Sigmoid colon (tissue), 7 donors: ENCODE results near the gene DNASE2. TPM values are rescaled to one million over a fixed set of nuclear protein-coding genes. Genes with fewer than 3 reads are reported as not detected.

Experiments
- DNase-seq: peaks from one replicate; pipeline ENCODE4 v3.0.0-alpha.2; 2019
- H3K27ac ChIP-seq, 4 donors: fragments of 200-600 bp; sonication (generic); one replicate each; pipeline ENCODE4 v1.5.1; 2016 to 2019; ENCODE audit warnings: mild to moderate bottlenecking in 1 of 4
- H3K27me3 ChIP-seq, 3 donors: fragments of 200-600 bp; sonication (generic); one replicate each; pipeline ENCODE4 v1.5.1; 2019; ENCODE audit warnings: mild to moderate bottlenecking in 1 of 3
- H3K36me3 ChIP-seq, 4 donors: fragments of 200-600 bp; sonication (generic); one replicate each; pipeline ENCODE4 v1.5.1; 2016 to 2019
- H3K4me1 ChIP-seq, 4 donors: fragments of 200-600 bp; sonication (generic); one replicate each; pipeline ENCODE4 v1.5.1; 2017 to 2019
- H3K4me3 ChIP-seq, 4 donors: fragments of 200-600 bp; sonication (generic); one replicate each; pipeline ENCODE4 v1.5.1; 2017 to 2019; ENCODE audit warnings: mild to moderate bottlenecking in 2 of 4, moderate library complexity in 1 of 4
- H3K9me3 ChIP-seq, 4 donors: fragments of 200-600 bp in 3 of 4; sonication (generic) in 3 of 4; one replicate each; pipeline versions ENCODE4 v1.5.1 to v1.6.1; 2013 to 2019
- EP300 ChIP-seq, 4 donors: sonication (generic); formaldehyde crosslinking; IDR thresholded peaks; one replicate each; pipeline ENCODE4 v1.6.1; 2017; ENCODE audit warnings: antibody characterized with exemption in 4 of 4
- POLR2A ChIP-seq, 2 donors: fragments of 450-650 bp; IDR thresholded peaks; one replicate each; pipeline ENCODE4 v1.6.1; 2016; ENCODE audit warnings: antibody characterized with exemption in 2 of 2, mild to moderate bottlenecking in 2 of 2, moderate library complexity in 2 of 2
- POLR2AphosphoS5 ChIP-seq, 4 donors: sonication (generic); formaldehyde crosslinking; IDR thresholded peaks; one replicate each; pipeline ENCODE4 v1.6.1; 2017; ENCODE audit warnings: antibody characterized with exemption in 4 of 4
- WGBS, 2 donors: extraction: QIAGEN DNeasy Blood & Tissue Kit; methylation state at CpG; one replicate each; pipeline ENCODE4 v1.1.7; 2013; 5-methylcytosine and 5-hydroxymethylcytosine counted together
- intact Hi-C: fragments of 100-400 bp; cut with DNase I; formaldehyde crosslinking; loops from one replicate; pipeline ENCODE4 v1.15.1; 2023
- polyA plus RNA-seq, 3 donors: library from polyadenylated mRNA; stranded (reverse); fragments of 200-250 nt; gene quantifications; one replicate each; pipeline ENCODE4 v1.2.3, GENCODE V29; 2013
- small RNA-seq, 3 donors: library from RNA; depleted of rRNA; stranded (forward); fragments of <200 nt; gene quantifications; one replicate each; pipeline ENCODE3, GENCODE V24; 2016
- total RNA-seq, 4 donors: library from RNA; depleted of rRNA; stranded (reverse); fragments of >200 nt; gene quantifications; one replicate each; pipeline ENCODE4 v1.1.0, GENCODE V29; 2016
- TF ChIP-seq, protein P1 (sequence below), 4 experiments: fragments of 450-650 bp in 3 of 4; fragments of 200-600 bp in 1 of 4; IDR thresholded peaks; one replicate each; pipeline ENCODE4 v1.5.1; 2016 to 2019; ENCODE audit warnings: antibody characterized with exemption in 4 of 4, mild to moderate bottlenecking in 3 of 4, moderate library complexity in 2 of 4
- donor health status: healthy with polysubstance abuse.
- donor health status: Bipolar disorder and iron deficiency.
- donor health status: healthy.

Gene DNASE2
- total and polyA plus RNA-seq, 7 donors, result 11.4 to 45.4 (median 30.6) TPM

DNA sequence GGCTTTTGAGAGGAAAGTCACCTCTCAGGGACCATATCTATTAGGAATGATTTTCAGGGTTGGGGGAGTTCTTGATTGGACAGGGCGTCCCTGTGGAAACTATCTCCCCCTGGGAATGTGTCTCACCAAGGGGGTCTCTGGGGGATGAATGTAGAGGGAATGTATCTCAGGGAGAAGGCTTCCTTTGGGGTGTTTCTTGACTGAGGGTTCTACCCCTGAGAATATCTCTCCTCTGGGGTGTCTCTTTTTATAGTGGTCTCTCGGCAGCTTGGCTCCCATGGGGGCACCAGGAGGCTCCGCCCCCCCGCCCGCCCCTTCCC, 47.9 kb downstream of the DNASE2 start:
- intact Hi-C loops, result no loop called here
- Histone ChIP-seq H3K4me3 (peak overlapping the region in 3 of 4 donors; percentile 31 to 44 (median 43)), H3K27ac (no peak overlapping the region), H3K9me3 (no peaks in the 10 kb centered on the region), H3K36me3 (no peaks in the 10 kb centered on the region), H3K27me3 (peaks cover 75 to 100% (median 92%) of the 10 kb centered on the region in 3 donors), H3K4me1 (peaks cover 0 to 28% (median 21%) of the 10 kb centered on the region in 4 donors)
- 0 to 5% methylated on average over 5 of the region's 5 CpGs for WGBS, 2 donors
- no peak for DNase-seq
- TF ChIP-seq POLR2A (IDR thresholded peaks at IDR 0.05) (no peak), POLR2AphosphoS5 (IDR thresholded peaks at IDR 0.05) (no peak), EP300 (IDR thresholded peaks at IDR 0.05) (no peak)

DNA sequence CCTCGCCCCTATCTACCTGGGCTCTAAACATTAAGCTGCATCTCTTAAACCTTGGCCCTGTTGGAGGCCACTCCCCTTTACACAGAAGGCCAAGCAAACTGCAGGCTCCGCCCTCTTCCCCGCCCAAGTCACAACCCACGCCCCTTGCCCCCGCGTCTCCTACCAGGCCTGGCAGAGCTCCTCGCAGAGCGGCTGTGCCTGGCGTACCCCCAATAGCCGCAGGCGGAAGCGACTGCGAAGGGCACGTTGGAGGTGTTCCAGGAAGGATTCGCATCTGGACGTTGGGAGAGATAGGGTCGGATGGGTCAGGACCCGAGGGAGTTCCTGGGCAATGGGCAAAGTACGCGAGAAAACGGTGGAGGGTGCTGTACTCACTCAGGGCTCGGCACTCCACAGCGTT, 52.8 kb downstream of the DNASE2 start:
- Histone ChIP-seq H3K4me1 (peaks cover 0 to 17% (median 12%) of the 10 kb centered on the region in 4 donors), H3K36me3 (no peaks in the 10 kb centered on the region), H3K27me3 (peaks cover 47 to 100% (median 86%) of the 10 kb centered on the region in 3 donors), H3K4me3 (no peak overlapping the region), H3K9me3 (no peaks in the 10 kb centered on the region), H3K27ac (no peak overlapping the region)
- DNase-seq, result no peak
- intact Hi-C loops, result no loop called here
- 3 to 8% methylated on average over 23 of the region's 23 CpGs for WGBS, 2 donors
- TF ChIP-seq, protein P1, sequence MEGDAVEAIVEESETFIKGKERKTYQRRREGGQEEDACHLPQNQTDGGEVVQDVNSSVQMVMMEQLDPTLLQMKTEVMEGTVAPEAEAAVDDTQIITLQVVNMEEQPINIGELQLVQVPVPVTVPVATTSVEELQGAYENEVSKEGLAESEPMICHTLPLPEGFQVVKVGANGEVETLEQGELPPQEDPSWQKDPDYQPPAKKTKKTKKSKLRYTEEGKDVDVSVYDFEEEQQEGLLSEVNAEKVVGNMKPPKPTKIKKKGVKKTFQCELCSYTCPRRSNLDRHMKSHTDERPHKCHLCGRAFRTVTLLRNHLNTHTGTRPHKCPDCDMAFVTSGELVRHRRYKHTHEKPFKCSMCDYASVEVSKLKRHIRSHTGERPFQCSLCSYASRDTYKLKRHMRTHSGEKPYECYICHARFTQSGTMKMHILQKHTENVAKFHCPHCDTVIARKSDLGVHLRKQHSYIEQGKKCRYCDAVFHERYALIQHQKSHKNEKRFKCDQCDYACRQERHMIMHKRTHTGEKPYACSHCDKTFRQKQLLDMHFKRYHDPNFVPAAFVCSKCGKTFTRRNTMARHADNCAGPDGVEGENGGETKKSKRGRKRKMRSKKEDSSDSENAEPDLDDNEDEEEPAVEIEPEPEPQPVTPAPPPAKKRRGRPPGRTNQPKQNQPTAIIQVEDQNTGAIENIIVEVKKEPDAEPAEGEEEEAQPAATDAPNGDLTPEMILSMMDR (IDR thresholded peaks at IDR 0.05), result no peak
- TF ChIP-seq EP300 (IDR thresholded peaks at IDR 0.05), result no peak
- no peak for TF ChIP-seq POLR2AphosphoS5 (IDR thresholded peaks at IDR 0.05)
- TF ChIP-seq POLR2A (IDR thresholded peaks at IDR 0.05), result no peak

DNA sequence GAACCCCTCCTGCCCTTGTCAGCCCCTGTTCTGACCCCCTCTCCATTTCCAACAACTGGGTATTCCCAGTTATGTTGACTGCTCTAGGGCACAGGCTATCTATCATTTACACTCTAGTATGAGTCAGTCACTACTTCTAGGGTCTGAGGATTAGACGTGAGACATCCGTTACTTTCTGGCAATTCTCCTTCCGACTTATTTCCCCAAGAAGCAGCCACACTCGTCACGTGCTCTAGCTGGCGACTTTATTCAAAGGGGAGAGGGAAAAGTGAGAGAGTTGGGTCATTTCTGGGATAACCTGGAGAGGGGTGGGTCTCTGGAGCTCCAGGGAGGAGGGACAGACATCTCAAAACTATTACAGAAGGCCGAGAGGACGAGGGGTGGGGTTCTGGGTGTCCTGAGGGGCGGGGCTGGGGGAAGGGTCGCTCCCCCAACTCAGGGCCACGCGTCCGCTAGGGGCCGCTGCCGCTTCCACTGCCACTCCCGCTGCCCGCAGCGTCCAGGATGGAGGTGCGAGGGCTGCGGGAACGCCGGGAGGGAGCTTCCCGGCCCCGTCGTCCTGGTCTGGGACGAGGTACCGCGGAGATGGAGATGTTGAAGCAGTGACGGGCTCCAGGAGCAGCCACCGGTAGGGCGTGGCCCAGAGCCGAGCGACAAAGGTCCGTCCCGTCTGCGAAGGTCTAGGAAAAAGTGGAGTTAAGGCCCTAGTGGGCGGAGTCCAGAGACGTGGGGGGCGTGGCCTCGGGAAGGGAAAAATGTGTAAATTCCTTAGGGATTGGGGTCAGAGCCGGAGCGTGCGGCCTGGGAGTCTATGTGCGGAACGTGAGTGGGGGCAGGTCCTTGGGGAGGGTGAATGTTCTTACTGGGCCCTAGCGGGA, 55.8 kb downstream of the DNASE2 start:
- no peak for DNase-seq

More for the DNA sequence above, 55.8 kb downstream of the DNASE2 start:
- WGBS, 2 donors, result 7% methylated on average over 46 of the region's 46 CpGs
- Histone ChIP-seq H3K36me3 (no peaks in the 10 kb centered on the region), H3K27ac (no peak overlapping the region), H3K9me3 (no peaks in the 10 kb centered on the region), H3K27me3 (peaks cover 25 to 71% (median 59%) of the 10 kb centered on the region in 3 donors), H3K4me3 (no peak overlapping the region), H3K4me1 (peaks cover 0 to 9% (median 2%) of the 10 kb centered on the region in 4 donors)
- TF ChIP-seq EP300 (IDR thresholded peaks at IDR 0.05), result no peak
- intact Hi-C loops, result no loop called here

Small RNA genes within 50 kb of the gene (small RNA-seq; reads per million reads assigned to genes)
- gene MIR5695 (0 to 0.42 (median 0) reads per million in 3 donors), gene MIR6794 (0 reads per million in 3 donors)

Other genes starting within 250 kb of the DNASE2 start
- 10 to 100 TPM; 41.1 to 75.6 (median 63.8) TPM for gene MAN2B1, start 214.7 kb downstream of the DNASE2 start, total RNA-seq
- gene MAN2B1, start 214.7 kb downstream of the DNASE2 start, polyA plus RNA-seq, result 10 to 100 TPM; 26.4 to 68.1 (median 31.0) TPM
- gene WDR83, start 214.6 kb downstream of the DNASE2 start, total RNA-seq, result 10 to 100 TPM in 2 of 4 donors, 1 to 10 TPM in 2; 7.8 to 11.7 (median 10.0) TPM
- 10 to 100 TPM in 2 of 3 donors, 1 to 10 TPM in 1; 8.3 to 13.4 (median 12.6) TPM for gene WDR83, start 214.6 kb downstream of the DNASE2 start, polyA plus RNA-seq
- 100 to 1,000 TPM; 105 to 160 (median 136) TPM for gene DHPS, start 199.6 kb downstream of the DNASE2 start, total RNA-seq
- gene DHPS, start 199.6 kb downstream of the DNASE2 start, polyA plus RNA-seq, result 10 to 100 TPM; 60.3 to 74.1 (median 73.3) TPM
- gene GNG14, start 193.5 kb downstream of the DNASE2 start, total RNA-seq, result not detected
- gene GNG14, start 193.5 kb downstream of the DNASE2 start, polyA plus RNA-seq, result not detected
- 1 to 10 TPM; 3.6 to 6.4 (median 4.5) TPM for gene FBXW9, start 184.8 kb downstream of the DNASE2 start, total RNA-seq
- 10 to 100 TPM in 1 of 3 donors, 1 to 10 TPM in 2; 6.2 to 10.8 (median 7.8) TPM for gene FBXW9, start 184.8 kb downstream of the DNASE2 start, polyA plus RNA-seq
- 10 to 100 TPM; 54.2 to 92.2 (median 60.5) TPM for gene TNPO2, start 157.5 kb downstream of the DNASE2 start, total RNA-seq
- gene TNPO2, start 157.5 kb downstream of the DNASE2 start, polyA plus RNA-seq, result 10 to 100 TPM in 2 of 3 donors, 1 to 10 TPM in 1; 9.5 to 47.2 (median 12.0) TPM
- 100 to 1,000 TPM; 443 to 505 (median 475) TPM for gene TRIR, start 146.8 kb downstream of the DNASE2 start, total RNA-seq
- gene TRIR, start 146.8 kb downstream of the DNASE2 start, polyA plus RNA-seq, result 100 to 1,000 TPM; 261 to 324 (median 321) TPM
- gene GET3, start 144.0 kb downstream of the DNASE2 start, total RNA-seq, result 10 to 100 TPM; 34.6 to 59.4 (median 44.5) TPM
- gene GET3, start 144.0 kb downstream of the DNASE2 start, polyA plus RNA-seq, result 100 to 1,000 TPM in 1 of 3 donors, 10 to 100 TPM in 2; 85.8 to 121 (median 98.5) TPM
- under 1 TPM in 1 of 4 donors, not detected in 3; 0.36 TPM for gene BEST2, start 129.7 kb downstream of the DNASE2 start, total RNA-seq
- 10 to 100 TPM; 44.4 to 50.0 (median 45.8) TPM for gene BEST2, start 129.7 kb downstream of the DNASE2 start, polyA plus RNA-seq
- 10 to 100 TPM; 10.2 to 37.9 (median 12.7) TPM for gene HOOK2, start 105.9 kb downstream of the DNASE2 start, total RNA-seq
- gene HOOK2, start 105.9 kb downstream of the DNASE2 start, polyA plus RNA-seq, result 10 to 100 TPM; 36.0 to 80.4 (median 42.1) TPM
- gene JUNB, start 90.0 kb downstream of the DNASE2 start, total RNA-seq, result 1,000 to 10,000 TPM in 1 of 4 donors, 100 to 1,000 TPM in 3; 125 to 1,252 (median 504) TPM
- 100 to 1,000 TPM in 2 of 3 donors, 10 to 100 TPM in 1; 91.6 to 289 (median 249) TPM for gene JUNB, start 90.0 kb downstream of the DNASE2 start, polyA plus RNA-seq
- gene PRDX2, start 79.6 kb downstream of the DNASE2 start, total RNA-seq, result 100 to 1,000 TPM; 248 to 312 (median 264) TPM
- 100 to 1,000 TPM; 277 to 379 (median 284) TPM for gene PRDX2, start 79.6 kb downstream of the DNASE2 start, polyA plus RNA-seq
- gene THSD8, start 79.4 kb downstream of the DNASE2 start, total RNA-seq, result not detected
- 1 to 10 TPM in 2 of 3 donors, not detected in 1; 2.5 to 2.8 TPM for gene THSD8, start 79.4 kb downstream of the DNASE2 start, polyA plus RNA-seq
- gene RNASEH2A, start 74.9 kb downstream of the DNASE2 start, total RNA-seq, result 1 to 10 TPM; 1.9 to 3.7 (median 3.0) TPM
- gene RNASEH2A, start 74.9 kb downstream of the DNASE2 start, polyA plus RNA-seq, result 10 to 100 TPM in 1 of 3 donors, 1 to 10 TPM in 2; 6.2 to 22.1 (median 7.2) TPM
- 1 to 10 TPM in 1 of 4 donors, under 1 TPM in 1, not detected in 2; 0.82 to 1.8 TPM for gene RTBDN, start 46.9 kb downstream of the DNASE2 start, total RNA-seq
- under 1 TPM in 1 of 3 donors, not detected in 2; 0.83 TPM for gene RTBDN, start 46.9 kb downstream of the DNASE2 start, polyA plus RNA-seq
- gene MAST1, start 42.9 kb downstream of the DNASE2 start, total RNA-seq, result 1 to 10 TPM in 1 of 4 donors, under 1 TPM in 3; 0.49 to 3.3 (median 0.76) TPM
- 1 to 10 TPM; 1.2 to 2.6 (median 1.8) TPM for gene MAST1, start 42.9 kb downstream of the DNASE2 start, polyA plus RNA-seq
- not detected for gene KLF1, start 5.8 kb upstream of the DNASE2 start, total RNA-seq
- under 1 TPM in 1 of 3 donors, not detected in 2; 0.10 TPM for gene KLF1, start 5.8 kb upstream of the DNASE2 start, polyA plus RNA-seq
- gene GCDH, start 9.7 kb upstream of the DNASE2 start, total RNA-seq, result 10 to 100 TPM; 24.7 to 85.0 (median 34.8) TPM
- 10 to 100 TPM; 10.8 to 40.0 (median 21.3) TPM for gene GCDH, start 9.7 kb upstream of the DNASE2 start, polyA plus RNA-seq
- gene SYCE2, start 37.8 kb upstream of the DNASE2 start, total RNA-seq, result not detected
- under 1 TPM in 1 of 3 donors, not detected in 2; 0.17 TPM for gene SYCE2, start 37.8 kb upstream of the DNASE2 start, polyA plus RNA-seq
- 10 to 100 TPM; 21.4 to 33.3 (median 31.7) TPM for gene FARSA, start 52.3 kb upstream of the DNASE2 start, total RNA-seq
- gene FARSA, start 52.3 kb upstream of the DNASE2 start, polyA plus RNA-seq, result 10 to 100 TPM; 27.0 to 86.8 (median 29.1) TPM
- gene CALR, start 57.2 kb upstream of the DNASE2 start, total RNA-seq, result 100 to 1,000 TPM; 147 to 260 (median 208) TPM
- 100 to 1,000 TPM in 2 of 3 donors, 10 to 100 TPM in 1; 70.3 to 717 (median 168) TPM for gene CALR, start 57.2 kb upstream of the DNASE2 start, polyA plus RNA-seq
- 100 to 1,000 TPM in 3 of 4 donors, 10 to 100 TPM in 1; 98.8 to 133 (median 117) TPM for gene RAD23A, start 64.4 kb upstream of the DNASE2 start, total RNA-seq
- 10 to 100 TPM; 58.7 to 99.3 (median 70.9) TPM for gene RAD23A, start 64.4 kb upstream of the DNASE2 start, polyA plus RNA-seq
- gene GADD45GIP1, start 75.8 kb upstream of the DNASE2 start, total RNA-seq, result 10 to 100 TPM; 36.0 to 65.8 (median 53.5) TPM
- 10 to 100 TPM; 23.6 to 32.1 (median 28.2) TPM for gene GADD45GIP1, start 75.8 kb upstream of the DNASE2 start, polyA plus RNA-seq
- gene DAND5, start 88.1 kb upstream of the DNASE2 start, total RNA-seq, result 1 to 10 TPM; 1.2 to 2.0 (median 1.7) TPM
- gene DAND5, start 88.1 kb upstream of the DNASE2 start, polyA plus RNA-seq, result under 1 TPM in 1 of 3 donors, not detected in 2; 0.13 TPM
- gene NFIX, start 114.0 kb upstream of the DNASE2 start, total RNA-seq, result 100 to 1,000 TPM in 1 of 4 donors, 10 to 100 TPM in 3; 44.1 to 104 (median 58.5) TPM
- gene NFIX, start 114.0 kb upstream of the DNASE2 start, polyA plus RNA-seq, result 10 to 100 TPM; 10.6 to 28.2 (median 22.2) TPM
- 10 to 100 TPM; 13.0 to 17.8 (median 15.2) TPM for gene LYL1, start 221.4 kb upstream of the DNASE2 start, total RNA-seq
- gene LYL1, start 221.4 kb upstream of the DNASE2 start, polyA plus RNA-seq, result 10 to 100 TPM in 1 of 3 donors, 1 to 10 TPM in 2; 3.0 to 18.4 (median 3.7) TPM
- 10 to 100 TPM; 17.4 to 25.8 (median 21.9) TPM for gene TRMT1, start 235.3 kb upstream of the DNASE2 start, total RNA-seq
- 10 to 100 TPM in 2 of 3 donors, 1 to 10 TPM in 1; 6.7 to 48.6 (median 10.2) TPM for gene TRMT1, start 235.3 kb upstream of the DNASE2 start, polyA plus RNA-seq
- gene NACC1, start 236.8 kb upstream of the DNASE2 start, total RNA-seq, result 10 to 100 TPM in 3 of 4 donors, 1 to 10 TPM in 1; 8.1 to 20.5 (median 17.3) TPM
- gene NACC1, start 236.8 kb upstream of the DNASE2 start, polyA plus RNA-seq, result 10 to 100 TPM; 15.0 to 67.2 (median 26.4) TPM